GM23248 (cell line): ENCODE data around the gene SLC9C1.

Source experiments
- EZH2 ChIP-seq: fragments of 200-600 bp; sonication (generic); IDR thresholded peaks from 2 replicates; pipeline ENCODE4 v1.6.1; 2018; ENCODE audit warnings: antibody characterized with exemption, mild to moderate bottlenecking; ENCODE audit not compliant: insufficient read depth, poor library complexity, severe bottlenecking
- EZH2phosphoT487 ChIP-seq: fragments of 200-600 bp; sonication (generic); IDR thresholded peaks from 2 replicates; pipeline ENCODE4 v1.6.1; 2018; ENCODE audit warnings: antibody characterized with exemption, moderate library complexity, mild to moderate bottlenecking, low read depth; ENCODE audit not compliant: insufficient read depth

- TF ChIP-seq EZH2phosphoT487 (no peak), EZH2 (no peak)
Observed at GRCh38 chr3:112303764-112304325, 9.8 kb upstream of the SLC9C1 start.
